Left renal cortex interstitium (tissue), 4 donors: ENCODE results near the gene CDX1. TPM values are rescaled to one million over a fixed set of nuclear protein-coding genes. Genes with fewer than 3 reads are reported as not detected.

Source experiments
- DNase-seq, 4 donors: peaks; one replicate each; pipeline ENCODE4 v3.0.0-alpha.2; 2013; ENCODE audit warnings: low read depth in 4 of 4, low spot score in 2 of 4, missing footprints in 1 of 4
- polyA plus RNA-seq, 4 donors: library from polyadenylated mRNA; unstranded; fragments of 120-200 nt; gene quantifications; one replicate each; pipeline ENCODE4 v1.2.1, GENCODE V29; 2013; ENCODE audit not compliant: insufficient read length in 4 of 4

CDX1 gene
- under 1 TPM; 0.47 to 0.76 (median 0.50) TPM for polyA plus RNA-seq

- DNase-seq: no peak
These were observed at the start of gene CDX1 for GRCh38 chr5:150166650-150167511. Gene CDX1, plus strand, starts transcription at chr5:150166778. Its CDS starts 99 bp downstream, at chr5:150166877.

- DNase-seq: no peak
These were observed 48.5 kb upstream of the CDX1 start for GRCh38 chr5:150117945-150118560.

- DNase-seq: no peak
These were observed 47.9 kb upstream of the CDX1 start for GRCh38 chr5:150118561-150119229.

GRCh38 chr5:150119421-150120061 is 47.0 kb upstream of the CDX1 start:
- no peak for DNase-seq

GRCh38 chr5:150120062-150120441 is 46.5 kb upstream of the CDX1 start:
- DNase-seq: no peak

- no peak for DNase-seq
These were observed 45.7 kb upstream of the CDX1 start for GRCh38 chr5:150120617-150121447.

- no peak for DNase-seq
These were observed 45.0 kb upstream of the CDX1 start for GRCh38 chr5:150121448-150122157.

- no peak for DNase-seq
These were observed 44.4 kb upstream of the CDX1 start for GRCh38 chr5:150122158-150122510.

GRCh38 chr5:150122536-150123481 is 43.8 kb upstream of the CDX1 start:
- DNase-seq: no peak

GRCh38 chr5:150123542-150123941 is 43.0 kb upstream of the CDX1 start:
- DNase-seq: no peak

- no peak for DNase-seq
These were observed 42.4 kb upstream of the CDX1 start for GRCh38 chr5:150124111-150124557.

GRCh38 chr5:150124596-150124995 is 42.0 kb upstream of the CDX1 start:
- DNase-seq: no peak

- no peak for DNase-seq
These were observed 41.2 kb upstream of the CDX1 start for GRCh38 chr5:150125334-150125733.

- no peak for DNase-seq
These were observed 40.2 kb upstream of the CDX1 start for GRCh38 chr5:150126199-150126920.

GRCh38 chr5:150126921-150127265 is 39.7 kb upstream of the CDX1 start:
- no peak for DNase-seq

GRCh38 chr5:150129454-150129812 is 37.1 kb upstream of the CDX1 start:
- DNase-seq: no peak

- DNase-seq: no peak
These were observed 36.6 kb upstream of the CDX1 start for GRCh38 chr5:150129813-150130492.
